Fibroblast of lung (primary cell): ENCODE data around the gene SLC37A4. TPM values are rescaled to one million over a fixed set of nuclear protein-coding genes. Genes with fewer than 3 reads are reported as not detected.

Source experiments
- DNase-seq, 2 donors: peaks; one replicate each; pipeline versions ENCODE4 v3.0.0 to v3.0.0-alpha.2; 2010; ENCODE audit warnings: low read depth in 2 of 2
- H2AFZ ChIP-seq: 2 replicates; pipeline ENCODE4 v1.5.1; 2012; ENCODE audit warnings: low read length, control low read depth, inconsistent platforms
- H3K27ac ChIP-seq: 2 replicates; pipeline ENCODE4 v1.5.1; 2011; ENCODE audit warnings: low read length, control low read depth; ENCODE audit not compliant: insufficient read depth
- H3K27me3 ChIP-seq: 2 replicates; pipeline ENCODE4 v1.5.1; 2011; ENCODE audit warnings: mild to moderate bottlenecking, low read length; ENCODE audit not compliant: control insufficient read depth, insufficient read depth
- H3K36me3 ChIP-seq: 2 replicates; pipeline ENCODE4 v1.5.1; 2011; ENCODE audit warnings: low read length; ENCODE audit not compliant: control insufficient read depth, insufficient read depth
- H3K4me1 ChIP-seq: 2 replicates; pipeline ENCODE4 v1.5.1; 2011; ENCODE audit warnings: low read length; ENCODE audit not compliant: control insufficient read depth, insufficient read depth; ENCODE audit errors: extremely low read depth
- H3K4me2 ChIP-seq: 2 replicates; pipeline ENCODE4 v1.5.1; 2011; ENCODE audit warnings: low read length, control low read depth; ENCODE audit not compliant: insufficient read depth; ENCODE audit errors: extremely low read depth
- H3K4me3 ChIP-seq, 4 experiments: fragments of 200-600 bp in 1 of 4; sonication (generic) in 1 of 4; replicated peaks in 1 of 4; 2 replicates each; pipeline ENCODE4 v1.5.1; 2011 to 2016; ENCODE audit warnings: low read length in 4 of 4, low read depth in 3 of 4, mild to moderate bottlenecking in 3 of 4, control low read depth in 2 of 4, inconsistent platforms in 1 of 4, mixed read lengths in 1 of 4; ENCODE audit not compliant: insufficient read depth in 1 of 4; ENCODE audit errors: control extremely low read depth in 1 of 4
- H3K79me2 ChIP-seq: 2 replicates; pipeline ENCODE4 v1.5.1; 2012; ENCODE audit warnings: mild to moderate bottlenecking, low read length, inconsistent platforms; ENCODE audit not compliant: control insufficient read depth, insufficient read depth
- H3K9ac ChIP-seq: 2 replicates; pipeline ENCODE4 v1.5.1; 2011; ENCODE audit warnings: mild to moderate bottlenecking, low read length, control low read depth; ENCODE audit not compliant: insufficient read depth
- H3K9me3 ChIP-seq: 2 replicates; pipeline ENCODE4 v1.5.1; 2012; ENCODE audit warnings: low read depth, low read length; ENCODE audit not compliant: control insufficient read depth, insufficient read depth
- H4K20me1 ChIP-seq: 2 replicates; pipeline ENCODE4 v1.5.1; 2011; ENCODE audit warnings: low read length; ENCODE audit not compliant: control insufficient read depth, insufficient read depth; ENCODE audit errors: extremely low read depth
- EZH2 ChIP-seq: IDR thresholded peaks from 2 replicates; pipeline ENCODE4 v1.5.1; 2012; ENCODE audit warnings: low read length, control low read depth, mild to moderate bottlenecking; ENCODE audit errors: missing control alignments
- polyA plus RNA-seq, 2 donors: library from polyadenylated mRNA; depleted of rRNA in 1 of 2; stranded (reverse) in 1 of 2; unstranded in 1 of 2; fragments of >200 nt; gene quantifications; 2 replicates each; pipeline ENCODE4 v1.2.1, GENCODE V29; 2011 to 2012; ENCODE audit warnings: missing spikeins in 1 of 2
- total RNA-seq: library from RNA; depleted of rRNA; stranded (reverse); fragments of >200 nt; gene quantifications from 2 replicates; pipeline ENCODE4 v1.2.1, GENCODE V29; 2014
- TF ChIP-seq, protein P1 (sequence below), 2 donors: IDR thresholded peaks in 1 of 2; conservative IDR thresholded peaks in 1 of 2; 1 replicate in 1 of 2; 2 replicates in 1 of 2; pipeline ENCODE4 v1.5.1; 2011 to 2012; ENCODE audit warnings: low read length in 2 of 2, control low read depth in 1 of 2, inconsistent platforms in 1 of 2, low read depth in 1 of 2, mild to moderate bottlenecking in 1 of 2

The SLC37A4 gene
- total and polyA plus RNA-seq, 2 donors (not counting 1 experiment from before 2014, with no cell fraction given): 10.1 to 12.6 TPM

DNA sequence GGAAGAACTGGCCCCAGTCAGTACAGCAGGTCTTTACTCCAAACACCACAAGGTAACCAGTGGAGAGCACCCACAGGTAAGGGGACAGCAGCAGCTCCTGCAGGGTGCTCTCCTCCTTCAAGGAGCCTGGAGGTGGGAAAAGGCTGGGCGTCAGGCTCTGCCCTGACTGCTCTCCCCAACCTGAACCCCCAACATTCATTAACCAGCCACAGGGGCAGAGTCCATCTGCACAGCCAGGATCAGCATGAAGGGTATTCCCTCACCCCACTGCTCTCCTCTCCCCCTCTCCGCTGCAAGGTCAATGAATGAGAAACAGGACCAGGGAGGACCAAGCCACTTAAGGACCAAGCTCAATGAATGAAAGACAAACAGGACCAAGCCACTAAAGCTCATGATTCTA is 3.7 kb downstream of the SLC37A4 start:
- TF ChIP-seq, protein P1, sequence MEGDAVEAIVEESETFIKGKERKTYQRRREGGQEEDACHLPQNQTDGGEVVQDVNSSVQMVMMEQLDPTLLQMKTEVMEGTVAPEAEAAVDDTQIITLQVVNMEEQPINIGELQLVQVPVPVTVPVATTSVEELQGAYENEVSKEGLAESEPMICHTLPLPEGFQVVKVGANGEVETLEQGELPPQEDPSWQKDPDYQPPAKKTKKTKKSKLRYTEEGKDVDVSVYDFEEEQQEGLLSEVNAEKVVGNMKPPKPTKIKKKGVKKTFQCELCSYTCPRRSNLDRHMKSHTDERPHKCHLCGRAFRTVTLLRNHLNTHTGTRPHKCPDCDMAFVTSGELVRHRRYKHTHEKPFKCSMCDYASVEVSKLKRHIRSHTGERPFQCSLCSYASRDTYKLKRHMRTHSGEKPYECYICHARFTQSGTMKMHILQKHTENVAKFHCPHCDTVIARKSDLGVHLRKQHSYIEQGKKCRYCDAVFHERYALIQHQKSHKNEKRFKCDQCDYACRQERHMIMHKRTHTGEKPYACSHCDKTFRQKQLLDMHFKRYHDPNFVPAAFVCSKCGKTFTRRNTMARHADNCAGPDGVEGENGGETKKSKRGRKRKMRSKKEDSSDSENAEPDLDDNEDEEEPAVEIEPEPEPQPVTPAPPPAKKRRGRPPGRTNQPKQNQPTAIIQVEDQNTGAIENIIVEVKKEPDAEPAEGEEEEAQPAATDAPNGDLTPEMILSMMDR (conservative IDR thresholded peaks at IDR 0.05 in 1 of 2, IDR thresholded peaks at IDR 0.05 in 1 of 2; ENCODE audit: low read depth in 1 of 2, low read length in 2 of 2): no peak
- no peak for TF ChIP-seq EZH2
- no peaks in the 10 kb centered on the region for H3K79me2 ChIP-seq
- H3K27ac ChIP-seq: no peak overlapping the region

DNA sequence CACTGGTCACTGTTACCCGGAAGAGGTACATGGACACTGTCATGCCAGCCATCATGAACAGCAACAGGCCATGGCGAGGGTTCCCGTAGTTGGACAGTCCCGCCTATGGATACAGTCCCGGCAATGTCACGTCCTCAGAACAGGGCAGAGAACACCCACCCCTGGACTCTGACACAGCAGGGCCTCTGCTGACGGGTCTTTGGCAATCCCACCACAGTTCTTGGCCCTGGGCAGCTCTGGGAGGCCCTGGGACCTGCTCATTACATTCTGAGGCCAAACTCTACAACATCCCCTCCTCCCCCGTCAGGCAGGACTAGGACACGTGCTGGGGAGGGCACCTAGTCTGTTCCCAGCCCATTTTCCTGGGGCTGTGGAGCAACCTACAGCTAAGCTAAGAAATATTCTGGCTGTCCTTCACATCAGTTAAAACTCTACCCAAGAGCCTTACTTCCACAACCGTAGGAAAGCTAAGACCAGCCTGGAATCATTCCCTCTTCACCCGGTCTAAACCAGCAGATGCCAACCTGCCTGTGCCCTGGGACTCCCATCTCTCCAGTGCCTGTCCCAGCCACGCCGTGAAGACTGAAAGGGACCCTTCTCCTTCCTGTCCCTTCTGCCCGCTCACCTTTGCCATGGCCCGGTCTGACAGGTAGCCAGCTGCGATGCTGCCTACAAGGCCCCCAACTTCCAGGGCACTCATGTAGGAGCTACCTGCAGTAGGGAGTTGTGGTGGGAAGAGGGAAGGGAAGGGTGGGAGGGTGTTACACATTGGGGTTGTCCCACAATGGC is 4.5 kb downstream of the SLC37A4 start:
- H2AFZ ChIP-seq: no peak overlapping the region
- no peak for DNase-seq
- peaks cover 7% of the 10 kb centered on the region for H3K79me2 ChIP-seq

More for the DNA sequence above, 3.7 kb downstream of the SLC37A4 start:
- H3K27me3 ChIP-seq: no peaks in the 10 kb centered on the region
- H4K20me1 ChIP-seq: no peaks in the 10 kb centered on the region
- no peak overlapping the region for H3K4me2 ChIP-seq
- H3K36me3 ChIP-seq: peaks cover 14% of the 10 kb centered on the region
- DNase-seq: no peak
- H3K4me1 ChIP-seq: no peaks in the 10 kb centered on the region
- no peak overlapping the region for H3K9ac ChIP-seq
- H3K9me3 ChIP-seq: no peaks in the 10 kb centered on the region
- H3K4me3 ChIP-seq: no peak overlapping the region
- no peak overlapping the region for H2AFZ ChIP-seq

GRCh38 chr11:119025541-119025940 is 5.1 kb downstream of the SLC37A4 start:
- Histone ChIP-seq H3K4me2 (no peak overlapping the region), H3K4me3 (no peak overlapping the region), H3K4me1 (no peaks in the 10 kb centered on the region), H3K27ac (no peak overlapping the region), H3K36me3 (peaks cover 18% of the 10 kb centered on the region), H3K79me2 (peaks cover 12% of the 10 kb centered on the region), H3K27me3 (no peaks in the 10 kb centered on the region), H2AFZ (no peak overlapping the region), H4K20me1 (no peaks in the 10 kb centered on the region), H3K9me3 (no peaks in the 10 kb centered on the region), H3K9ac (no peak overlapping the region)
- no peak for DNase-seq
- TF ChIP-seq, protein P1 (conservative IDR thresholded peaks at IDR 0.05 in 1 of 2, IDR thresholded peaks at IDR 0.05 in 1 of 2; ENCODE audit: low read depth in 1 of 2, low read length in 2 of 2): no peak
- TF ChIP-seq EZH2: no peak

More for the DNA sequence above, 4.5 kb downstream of the SLC37A4 start:
- no peak for TF ChIP-seq EZH2
- TF ChIP-seq, protein P1 (conservative IDR thresholded peaks at IDR 0.05 in 1 of 2, IDR thresholded peaks at IDR 0.05 in 1 of 2; ENCODE audit: low read depth in 1 of 2, low read length in 2 of 2): no peak
- peaks cover 18% of the 10 kb centered on the region for H3K36me3 ChIP-seq
- no peak overlapping the region for H3K27ac ChIP-seq
- H3K4me1 ChIP-seq: no peaks in the 10 kb centered on the region
- no peaks in the 10 kb centered on the region for H4K20me1 ChIP-seq
- no peaks in the 10 kb centered on the region for H3K27me3 ChIP-seq
- no peak overlapping the region for H3K4me3 ChIP-seq
- H3K9ac ChIP-seq: no peak overlapping the region
- H3K4me2 ChIP-seq: no peak overlapping the region
- no peaks in the 10 kb centered on the region for H3K9me3 ChIP-seq
